ENCODE results near the gene TNIK. TPM values are rescaled to one million over a fixed set of nuclear protein-coding genes. Genes with fewer than 3 reads are reported as not detected.

Gene TNIK
- total RNA-seq, 4 donors from 2014 or later = 1.5 to 20.3 (median 7.7) TPM

DNA sequence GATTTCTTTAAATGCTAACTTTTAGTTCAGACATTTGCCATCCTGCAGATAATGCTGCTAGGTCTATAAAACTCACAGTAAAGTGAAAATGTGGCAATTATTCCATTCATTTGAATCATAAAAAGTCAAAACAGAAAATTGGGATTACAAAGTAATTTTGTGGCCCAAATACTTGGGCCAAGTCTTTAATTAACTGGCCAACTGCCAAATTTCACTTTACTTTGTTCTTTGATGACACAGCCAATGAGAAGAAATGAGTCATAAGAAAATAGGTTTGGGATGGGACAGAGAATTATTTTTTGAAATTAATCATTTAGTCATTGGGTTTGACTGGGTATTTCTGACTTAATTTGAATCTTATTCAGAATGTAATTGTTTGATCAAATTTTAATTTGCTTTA, 343.8 kb downstream of the TNIK start:
- intact Hi-C loops (cut with DNase I; ENCODE audit: low total_unique reads) = no loop called here
- no peak for DNase-seq
- Histone ChIP-seq H3K4me3 (no peak overlapping the region), H3K4me1 (no peaks in the 10 kb centered on the region), H3K9me3 (no peaks in the 10 kb centered on the region), H3K27ac (no peak overlapping the region), H3K27me3 (no peaks in the 10 kb centered on the region), H3K36me3 (no peaks in the 10 kb centered on the region)
- TF ChIP-seq, protein P1, sequence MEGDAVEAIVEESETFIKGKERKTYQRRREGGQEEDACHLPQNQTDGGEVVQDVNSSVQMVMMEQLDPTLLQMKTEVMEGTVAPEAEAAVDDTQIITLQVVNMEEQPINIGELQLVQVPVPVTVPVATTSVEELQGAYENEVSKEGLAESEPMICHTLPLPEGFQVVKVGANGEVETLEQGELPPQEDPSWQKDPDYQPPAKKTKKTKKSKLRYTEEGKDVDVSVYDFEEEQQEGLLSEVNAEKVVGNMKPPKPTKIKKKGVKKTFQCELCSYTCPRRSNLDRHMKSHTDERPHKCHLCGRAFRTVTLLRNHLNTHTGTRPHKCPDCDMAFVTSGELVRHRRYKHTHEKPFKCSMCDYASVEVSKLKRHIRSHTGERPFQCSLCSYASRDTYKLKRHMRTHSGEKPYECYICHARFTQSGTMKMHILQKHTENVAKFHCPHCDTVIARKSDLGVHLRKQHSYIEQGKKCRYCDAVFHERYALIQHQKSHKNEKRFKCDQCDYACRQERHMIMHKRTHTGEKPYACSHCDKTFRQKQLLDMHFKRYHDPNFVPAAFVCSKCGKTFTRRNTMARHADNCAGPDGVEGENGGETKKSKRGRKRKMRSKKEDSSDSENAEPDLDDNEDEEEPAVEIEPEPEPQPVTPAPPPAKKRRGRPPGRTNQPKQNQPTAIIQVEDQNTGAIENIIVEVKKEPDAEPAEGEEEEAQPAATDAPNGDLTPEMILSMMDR (IDR thresholded peaks at IDR 0.05) = no peak
- no peak for TF ChIP-seq POLR2A (IDR thresholded peaks at IDR 0.05)

DNA sequence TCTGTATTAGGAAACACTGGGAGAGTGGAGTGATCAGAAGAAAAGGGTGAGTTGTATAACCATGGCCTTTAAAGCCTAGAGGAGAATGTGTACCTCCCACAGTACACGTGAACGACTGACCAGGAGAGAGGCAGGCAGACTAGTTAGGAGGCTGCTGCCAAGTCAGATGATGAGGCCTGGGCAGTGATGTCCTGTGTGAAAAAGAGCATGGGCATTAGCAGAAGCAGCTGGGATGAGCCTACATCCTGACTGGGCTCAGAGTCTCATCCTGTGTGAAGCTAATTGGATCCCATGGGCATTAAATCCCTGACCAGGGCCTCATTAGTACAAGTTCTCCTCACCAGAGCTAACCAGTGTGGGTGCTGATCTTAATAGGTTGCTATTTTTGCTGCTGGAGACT, 344.5 kb downstream of the TNIK start:
- Histone ChIP-seq H3K27ac (no peak overlapping the region), H3K9me3 (no peaks in the 10 kb centered on the region), H3K27me3 (no peaks in the 10 kb centered on the region), H3K4me1 (no peaks in the 10 kb centered on the region), H3K36me3 (no peaks in the 10 kb centered on the region), H3K4me3 (no peak overlapping the region)
- no peak for DNase-seq
- no peak for TF ChIP-seq POLR2A (IDR thresholded peaks at IDR 0.05)
- TF ChIP-seq, protein P1 (IDR thresholded peaks at IDR 0.05) = no peak
- intact Hi-C loops (cut with DNase I; ENCODE audit: low total_unique reads) = no loop called here

GRCh38 chr3:171113716-171114115, 346.5 kb downstream of the TNIK start:
- no peak for DNase-seq
- Histone ChIP-seq H3K9me3 (no peaks in the 10 kb centered on the region), H3K4me3 (no peak overlapping the region), H3K36me3 (no peaks in the 10 kb centered on the region), H3K27me3 (no peaks in the 10 kb centered on the region), H3K4me1 (no peaks in the 10 kb centered on the region), H3K27ac (no peak overlapping the region)
- intact Hi-C loops (cut with DNase I; ENCODE audit: low total_unique reads) = no loop called here
- no peak for TF ChIP-seq POLR2A (IDR thresholded peaks at IDR 0.05)
- TF ChIP-seq, protein P1 (IDR thresholded peaks at IDR 0.05) = no peak

DNA sequence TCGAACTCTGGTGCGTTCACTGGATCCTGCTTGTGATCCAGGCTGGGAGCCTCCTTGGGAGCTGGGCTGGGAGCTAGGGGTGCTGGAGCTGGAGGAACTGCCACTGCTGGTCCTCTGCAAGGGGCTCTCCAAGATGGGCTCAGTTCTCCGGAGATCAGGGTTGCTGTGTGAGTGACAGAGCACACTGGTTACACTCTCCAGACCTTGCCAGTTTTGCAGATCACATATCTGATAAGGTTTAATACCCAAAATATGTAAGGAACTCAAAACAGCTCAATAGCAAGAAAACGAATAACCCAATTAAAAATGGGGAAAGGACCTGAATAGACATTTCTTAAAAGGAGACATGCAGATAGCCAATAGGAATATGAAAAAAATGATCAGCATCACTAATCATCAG, 349.5 kb downstream of the TNIK start:
- TF ChIP-seq, protein P1 (IDR thresholded peaks at IDR 0.05) = no peak
- no peak for TF ChIP-seq POLR2A (IDR thresholded peaks at IDR 0.05)
- Histone ChIP-seq H3K27ac (no peak overlapping the region), H3K27me3 (no peaks in the 10 kb centered on the region), H3K9me3 (no peaks in the 10 kb centered on the region), H3K36me3 (no peaks in the 10 kb centered on the region), H3K4me1 (no peaks in the 10 kb centered on the region), H3K4me3 (no peak overlapping the region)
- DNase-seq = no peak
- intact Hi-C loops (cut with DNase I; ENCODE audit: low total_unique reads) = no loop called here

DNA sequence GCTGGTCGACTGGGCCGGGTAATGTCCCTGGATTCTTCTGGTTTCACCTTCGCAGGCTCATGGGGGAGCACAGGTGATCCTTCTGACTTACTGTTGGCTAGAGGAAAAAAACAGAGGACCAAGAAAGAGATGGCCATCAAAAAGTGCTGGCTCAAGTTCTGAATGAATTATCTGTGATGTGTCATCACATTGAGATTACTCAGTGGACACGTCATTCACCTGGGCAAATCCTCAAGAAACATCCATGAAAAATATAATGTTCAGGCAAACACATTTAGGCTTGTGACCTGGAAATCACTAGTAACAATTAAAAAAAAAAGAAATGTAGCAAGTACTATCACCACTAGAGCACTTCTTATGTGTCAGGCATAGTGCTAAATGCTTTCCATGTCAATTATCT, 352.1 kb downstream of the TNIK start:
- no peaks in the 10 kb centered on the region for H3K9me3 ChIP-seq
- no peak for DNase-seq
- no peak overlapping the region for H3K4me3 ChIP-seq
- intact Hi-C loops (cut with DNase I; ENCODE audit: low total_unique reads) = no loop called here
- no peaks in the 10 kb centered on the region for H3K27me3 ChIP-seq
- no peak overlapping the region for H3K27ac ChIP-seq
- H3K36me3 ChIP-seq = no peaks in the 10 kb centered on the region
- TF ChIP-seq, protein P1 (IDR thresholded peaks at IDR 0.05) = no peak
- TF ChIP-seq POLR2A (IDR thresholded peaks at IDR 0.05) = no peak
- H3K4me1 ChIP-seq = no peaks in the 10 kb centered on the region

Measured in uterus (tissue), 4 donors.